ENCODE measurements around the gene DUOX1.
A peak's percentile ranks its signal among the peaks of the same experiment; 100 is the strongest.

GRCh38 chr15:45126535-45127158, 3.1 kb upstream of the DUOX1 start:
- TF ChIP-seq CTCF (IDR thresholded peaks at IDR 0.05) (peak; percentile 34 to 65 (median 54)), POLR2A (IDR thresholded peaks at IDR 0.05) (no peak)

All from adrenal gland (tissue), 5 donors.